ENCODE results near the gene LBR.
"Not testable (repeated sequence)": the region's sequence is repeated elsewhere in the genome, so short reads cannot be mapped to it uniquely, and the experiment has no call there.

Gene LBR

GRCh38 chr1:225418059-225418458, 9.8 kb downstream of the LBR start:
- DNase-seq: no peak

- no peak for DNase-seq
Observed at GRCh38 chr1:225415967-225416745, 11.7 kb downstream of the LBR start.

GRCh38 chr1:225415307-225415706, 12.5 kb downstream of the LBR start:
- DNase-seq: no peak

- DNase-seq: no peak
Observed at GRCh38 chr1:225413708-225414375, 14.0 kb downstream of the LBR start.

GRCh38 chr1:225412803-225413351, 15.0 kb downstream of the LBR start:
- DNase-seq: no peak

GRCh38 chr1:225412321-225412720, 15.5 kb downstream of the LBR start:
- DNase-seq: no peak

GRCh38 chr1:225410036-225410435, 17.8 kb downstream of the LBR start:
- no peak for DNase-seq

GRCh38 chr1:225409051-225409450, 18.8 kb downstream of the LBR start:
- DNase-seq: no peak

- DNase-seq: no peak
Observed at GRCh38 chr1:225408249-225408648, 19.6 kb downstream of the LBR start.

GRCh38 chr1:225407755-225408154, 20.1 kb downstream of the LBR start:
- no peak for DNase-seq

GRCh38 chr1:225406976-225407725, 20.7 kb downstream of the LBR start:
- DNase-seq: no peak

- DNase-seq: no peak
Observed at GRCh38 chr1:225400968-225401367, 26.9 kb downstream of the LBR start.

- no peak for DNase-seq
Observed at GRCh38 chr1:225396357-225396756, 31.5 kb downstream of the LBR start.

- DNase-seq: no peak
Observed at GRCh38 chr1:225389843-225390242, 38.0 kb downstream of the LBR start.

GRCh38 chr1:225388372-225388771, 39.5 kb downstream of the LBR start:
- no peak for DNase-seq

GRCh38 chr1:225386860-225387259, 41.0 kb downstream of the LBR start:
- DNase-seq: not testable (repeated sequence)

- no peak for DNase-seq
Observed at GRCh38 chr1:225380691-225381090, 47.1 kb downstream of the LBR start.

GRCh38 chr1:225378880-225379279, 49.0 kb downstream of the LBR start:
- no peak for DNase-seq

GRCh38 chr1:225374996-225375395, 52.8 kb downstream of the LBR start:
- no peak for DNase-seq

GRCh38 chr1:225373155-225373554, 54.7 kb downstream of the LBR start:
- no peak for DNase-seq

GRCh38 chr1:225371366-225372010, 56.4 kb downstream of the LBR start:
- no peak for DNase-seq

- DNase-seq: no peak
Observed at GRCh38 chr1:225368036-225368552, 59.7 kb downstream of the LBR start.

GRCh38 chr1:225366552-225366951, 61.3 kb downstream of the LBR start:
- DNase-seq: no peak
